Astrocyte of the cerebellum (primary cell): ENCODE data around the gene ZBTB43.
"Not testable (repeated sequence)": the region's sequence is repeated elsewhere in the genome, so short reads cannot be mapped to it uniquely, and the experiment has no call there.

ENCODE experiments used
- DNase-seq: peaks from one replicate; pipeline ENCODE4 v3.0.0-alpha.2; 2011; ENCODE audit warnings: low read depth
- H3K4me3 ChIP-seq: 2 replicates; pipeline ENCODE4 v1.5.1; 2011; ENCODE audit warnings: mild to moderate bottlenecking, low read depth, low read length, moderate library complexity
- CTCF ChIP-seq: IDR thresholded peaks from 2 replicates; pipeline ENCODE4 v1.5.1; 2012; ENCODE audit warnings: low read length, low read depth, moderate library complexity, mild to moderate bottlenecking; ENCODE audit errors: missing control alignments
- in situ Hi-C: cut with HindIII; loops from 2 replicates; pipeline ENCODE4 v1.10.0; 2017; ENCODE audit warnings: low sequenced_read_pairs

Gene ZBTB43

GRCh38 chr9:126763130-126763764, 41.6 kb upstream of the ZBTB43 start:
- TF ChIP-seq CTCF = no peak
- in situ Hi-C loops = no loop called here
- DNase-seq = peak; percentile 5
- H3K4me3 ChIP-seq = peak overlapping the region; percentile 2

GRCh38 chr9:126773004-126773607, 31.7 kb upstream of the ZBTB43 start:
- no peak for DNase-seq
- no peak overlapping the region for H3K4me3 ChIP-seq
- in situ Hi-C loops = no loop called here

GRCh38 chr9:126775926-126776325, 28.9 kb upstream of the ZBTB43 start:
- no peak for TF ChIP-seq CTCF
- in situ Hi-C loops = no loop called here
- DNase-seq = no peak
- no peak overlapping the region for H3K4me3 ChIP-seq

More at GRCh38 chr9:126773004-126773607, 31.7 kb upstream of the ZBTB43 start:
- TF ChIP-seq CTCF = peak; percentile 56

GRCh38 chr9:126777733-126778132, 27.1 kb upstream of the ZBTB43 start:
- no peak overlapping the region for H3K4me3 ChIP-seq
- in situ Hi-C loops = no loop called here
- no peak for TF ChIP-seq CTCF
- no peak for DNase-seq

GRCh38 chr9:126778141-126778540, 26.7 kb upstream of the ZBTB43 start:
- TF ChIP-seq CTCF = no peak
- in situ Hi-C loops = no loop called here
- H3K4me3 ChIP-seq = no peak overlapping the region
- DNase-seq = no peak

GRCh38 chr9:126778696-126779095, 26.1 kb upstream of the ZBTB43 start:
- H3K4me3 ChIP-seq, in situ Hi-C loops, DNase-seq: not testable (repeated sequence)
